Activated B cell treated with CpG ODN at 0.5 μM for 24 hours (primary cell): Measurements from ENCODE around the gene GPR157. TPM values are rescaled to one million over a fixed set of nuclear protein-coding genes. Genes with fewer than 3 reads are reported as not detected.

Experiments
- ATAC-seq: fragments of 200-7000 bp; cut with Tn5 transposase; one replicate; pipeline ENCODE4 v1.10.0; 2021; ENCODE audit warnings: low read depth, mild to moderate bottlenecking, moderate library complexity
- CTCF ChIA-PET: fragments of 350-600 bp; sonication (Branson Sonifier 250); formaldehyde crosslinking; loops from one replicate; lab custom pipeline; 2021; ENCODE audit warnings: antibody characterized with exemption; lab: Charles Lee
- POLR2A ChIA-PET: fragments of 350-600 bp; sonication (Branson Sonifier 250); formaldehyde crosslinking; loops from one replicate; lab custom pipeline; 2021; ENCODE audit warnings: antibody characterized with exemption; lab: Charles Lee
- DNase-seq: peaks from one replicate; pipeline ENCODE4 v3.0.0; 2022
- H3K27ac Mint-ChIP-seq: one replicate; pipeline ENCODE4 v1.8.0; 2020; ENCODE audit warnings: mixed read lengths
- H3K27me3 Mint-ChIP-seq: one replicate; pipeline ENCODE4 v1.8.0; 2021; ENCODE audit warnings: mixed read lengths
- H3K36me3 Mint-ChIP-seq: one replicate; pipeline ENCODE4 v1.8.0; 2021; ENCODE audit warnings: low read depth, mixed read lengths
- H3K4me1 Mint-ChIP-seq: one replicate; pipeline ENCODE4 v1.8.0; 2021; ENCODE audit warnings: mixed read lengths
- H3K4me3 Mint-ChIP-seq: one replicate; pipeline ENCODE4 v1.8.0; 2020; ENCODE audit warnings: mild to moderate bottlenecking, mixed read lengths
- H3K9me3 Mint-ChIP-seq: one replicate; pipeline ENCODE4 v1.8.0; 2020; ENCODE audit warnings: mixed read lengths
- intact Hi-C: fragments of 100-400 bp; cut with micrococcal nuclease; formaldehyde crosslinking; loops from one replicate; pipeline ENCODE4 v1.15.1; 2024
- total RNA-seq: library from RNA; stranded (reverse); gene quantifications from 2 replicates; pipeline ENCODE4 v1.2.3, GENCODE V29; 2022
- TF ChIP-seq, protein P1 (sequence below): fragments of 200-600 bp; IDR thresholded peaks from one replicate; pipeline ENCODE4 v1.8.0; 2022; ENCODE audit warnings: antibody characterized with exemption, mild to moderate bottlenecking

Gene GPR157
- total RNA-seq, 1 donor from 2014 or later, result 7.0 TPM

DNA sequence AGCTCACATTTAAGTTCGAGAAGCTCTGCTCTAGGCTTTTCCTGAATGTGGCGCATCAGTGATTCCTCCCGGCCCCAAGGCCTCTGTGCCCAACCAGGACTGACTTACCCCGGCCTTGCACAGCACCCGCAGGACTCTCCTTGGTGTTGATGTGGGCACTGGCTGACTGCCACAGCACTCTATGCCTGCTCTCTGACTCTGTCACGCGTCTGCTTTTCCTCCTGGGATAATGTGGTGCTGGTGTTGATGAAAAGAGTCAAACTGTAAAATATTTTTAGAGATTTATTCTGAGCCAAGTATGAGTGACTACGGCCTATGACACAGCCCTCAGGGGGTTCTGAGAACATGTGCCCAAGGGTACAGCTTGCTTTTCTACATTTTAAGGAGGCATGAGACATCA lies 44.0 kb downstream of the GPR157 start:
- no peak overlapping the region for H3K4me3 Mint-ChIP-seq
- CTCF ChIA-PET, result no interaction called here
- H3K9me3 Mint-ChIP-seq, result no peaks in the 10 kb centered on the region
- POLR2A ChIA-PET, result interaction anchor here (1.0 kb wide), 1 partner anchor 12 kb away, joined by 3 read pairs; no protein-coding TSS in a partner anchor
- H3K27me3 Mint-ChIP-seq, result peaks cover 12% of the 10 kb centered on the region
- intact Hi-C loops, result loop anchor here (5.0 kb wide), 1 partner anchor 78 kb away; no protein-coding TSS in a partner anchor
- no peak overlapping the region for H3K27ac Mint-ChIP-seq
- DNase-seq, result no peak
- ATAC-seq, result no peak
- TF ChIP-seq, protein P1, sequence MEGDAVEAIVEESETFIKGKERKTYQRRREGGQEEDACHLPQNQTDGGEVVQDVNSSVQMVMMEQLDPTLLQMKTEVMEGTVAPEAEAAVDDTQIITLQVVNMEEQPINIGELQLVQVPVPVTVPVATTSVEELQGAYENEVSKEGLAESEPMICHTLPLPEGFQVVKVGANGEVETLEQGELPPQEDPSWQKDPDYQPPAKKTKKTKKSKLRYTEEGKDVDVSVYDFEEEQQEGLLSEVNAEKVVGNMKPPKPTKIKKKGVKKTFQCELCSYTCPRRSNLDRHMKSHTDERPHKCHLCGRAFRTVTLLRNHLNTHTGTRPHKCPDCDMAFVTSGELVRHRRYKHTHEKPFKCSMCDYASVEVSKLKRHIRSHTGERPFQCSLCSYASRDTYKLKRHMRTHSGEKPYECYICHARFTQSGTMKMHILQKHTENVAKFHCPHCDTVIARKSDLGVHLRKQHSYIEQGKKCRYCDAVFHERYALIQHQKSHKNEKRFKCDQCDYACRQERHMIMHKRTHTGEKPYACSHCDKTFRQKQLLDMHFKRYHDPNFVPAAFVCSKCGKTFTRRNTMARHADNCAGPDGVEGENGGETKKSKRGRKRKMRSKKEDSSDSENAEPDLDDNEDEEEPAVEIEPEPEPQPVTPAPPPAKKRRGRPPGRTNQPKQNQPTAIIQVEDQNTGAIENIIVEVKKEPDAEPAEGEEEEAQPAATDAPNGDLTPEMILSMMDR, result no peak
- no peaks in the 10 kb centered on the region for H3K36me3 Mint-ChIP-seq
- peaks cover 52% of the 10 kb centered on the region for H3K4me1 Mint-ChIP-seq

DNA sequence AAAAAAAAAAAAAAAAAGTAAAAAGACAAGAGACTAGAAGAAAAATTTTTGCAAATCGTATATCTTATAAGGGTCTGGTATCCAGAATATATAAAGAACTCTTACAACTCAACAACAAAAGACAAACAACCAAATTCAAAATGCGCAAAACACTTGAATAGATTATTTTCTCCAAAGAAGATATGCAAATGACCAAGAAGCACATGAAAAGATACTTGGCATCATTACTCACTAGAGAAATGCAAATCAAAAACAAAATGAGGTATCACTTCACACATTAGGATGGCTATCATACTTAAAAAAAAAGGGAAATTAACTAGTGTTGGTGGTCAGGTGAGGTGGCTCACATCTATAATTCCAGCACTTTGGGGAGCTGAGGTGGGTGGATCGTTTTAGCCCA lies 47.4 kb downstream of the GPR157 start:
- ChIA-PET POLR2A (interaction anchor here (0.6 to 1.2 kb wide), 4 partner anchors 10 to 155 kb away, joined by 3 to 9 read pairs (median 4); no protein-coding TSS in a partner anchor), CTCF (no interaction called here)
- ATAC-seq (no peak), DNase-seq (no peak)
- H3K4me3 Mint-ChIP-seq, result no peak overlapping the region
- no peaks in the 10 kb centered on the region for H3K36me3 Mint-ChIP-seq
- peaks cover 11% of the 10 kb centered on the region for H3K27me3 Mint-ChIP-seq
- peaks cover 79% of the 10 kb centered on the region for H3K4me1 Mint-ChIP-seq
- TF ChIP-seq, protein P1, result no peak
- no peaks in the 10 kb centered on the region for H3K9me3 Mint-ChIP-seq
- intact Hi-C loops, result loop anchor here (5.0 kb wide), 1 partner anchor 74 kb away; no protein-coding TSS in a partner anchor
- no peak overlapping the region for H3K27ac Mint-ChIP-seq

DNA sequence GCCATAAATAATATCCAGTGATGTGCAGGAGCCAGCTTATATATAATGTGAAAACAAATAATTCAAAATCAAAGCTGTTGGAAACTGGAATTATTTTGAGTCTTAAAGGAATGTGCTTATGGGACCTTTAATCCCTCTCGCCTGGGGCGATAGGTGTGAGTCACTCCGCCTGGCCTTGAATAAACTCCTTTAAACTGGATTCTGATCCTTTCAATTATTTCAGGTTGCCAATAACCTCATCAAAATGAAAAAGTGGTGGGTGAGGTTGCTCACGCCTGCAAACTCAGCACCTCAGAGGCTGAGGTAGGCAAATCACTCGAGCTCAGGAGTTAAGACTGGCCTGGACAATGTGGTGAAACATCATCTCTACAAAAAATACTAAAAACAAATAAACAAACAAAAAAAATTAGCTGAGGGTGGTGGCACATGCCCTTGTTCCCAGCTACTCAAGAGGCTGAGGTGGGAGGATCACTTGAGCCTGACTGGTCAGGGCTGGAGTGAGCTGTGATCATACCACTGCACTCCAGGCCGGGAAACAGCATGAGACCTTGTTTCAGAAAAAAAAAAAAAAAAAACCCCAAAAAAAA lies 48.1 kb downstream of the GPR157 start:
- no peak overlapping the region for H3K4me3 Mint-ChIP-seq
- H3K27me3 Mint-ChIP-seq, result peaks cover 11% of the 10 kb centered on the region
- no peak for DNase-seq
- H3K9me3 Mint-ChIP-seq, result no peaks in the 10 kb centered on the region
- H3K27ac Mint-ChIP-seq, result no peak overlapping the region
- ATAC-seq, result no peak
- intact Hi-C loops, result loop anchor here (5.0 kb wide), 1 partner anchor 73 kb away; no protein-coding TSS in a partner anchor
- TF ChIP-seq, protein P1, result no peak
- ChIA-PET CTCF (no interaction called here), POLR2A (interaction anchor here (0.6 to 1.2 kb wide), 9 partner anchors 9 to 264 kb away, joined by 3 to 9 read pairs (median 4); no protein-coding TSS in a partner anchor)
- no peaks in the 10 kb centered on the region for H3K36me3 Mint-ChIP-seq
- peaks cover 85% of the 10 kb centered on the region for H3K4me1 Mint-ChIP-seq

DNA sequence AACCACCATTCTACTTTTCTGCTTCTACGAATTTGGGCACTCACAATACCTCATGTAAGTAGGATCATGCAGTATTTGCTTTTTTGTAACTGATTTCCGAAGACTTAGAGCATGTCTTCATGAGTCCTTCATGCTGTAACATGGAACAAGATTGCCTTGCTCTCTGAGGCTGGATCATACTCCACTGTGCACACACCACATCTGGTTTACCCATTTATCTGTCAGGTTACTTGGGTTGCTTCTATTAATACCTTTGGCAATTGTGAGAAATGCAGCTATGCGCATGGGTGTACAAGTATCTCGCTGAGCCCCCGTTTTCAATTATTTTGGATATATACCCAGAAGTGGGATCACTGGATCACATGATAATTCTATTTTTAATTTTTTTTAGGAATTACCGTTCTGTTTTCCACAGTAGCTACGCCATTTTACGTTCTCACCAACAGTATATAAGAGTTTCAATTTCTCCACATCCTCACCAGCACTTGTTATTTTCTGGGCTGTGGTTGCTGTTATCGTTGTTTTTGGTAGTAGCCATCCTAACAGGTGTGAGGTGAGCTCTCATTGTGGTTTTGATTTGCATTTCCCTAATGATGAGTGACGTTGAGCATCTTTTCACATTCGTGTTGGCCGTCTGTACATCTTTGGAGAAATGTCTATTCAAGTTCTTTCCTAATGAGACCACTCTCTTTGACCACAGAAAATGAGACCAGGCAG lies 48.8 kb downstream of the GPR157 start:
- Mint-ChIP-seq H3K27me3 (peaks cover 11% of the 10 kb centered on the region), H3K36me3 (no peaks in the 10 kb centered on the region), H3K27ac (peak overlapping the region; percentile 5), H3K4me3 (no peak overlapping the region), H3K4me1 (peaks cover 85% of the 10 kb centered on the region), H3K9me3 (no peaks in the 10 kb centered on the region)
- TF ChIP-seq, protein P1, result no peak
- POLR2A ChIA-PET, result interaction anchor here (0.6 to 1.2 kb wide), 4 partner anchors 10 to 263 kb away, joined by 3 to 6 read pairs (median 4); no protein-coding TSS in a partner anchor
- CTCF ChIA-PET, result no interaction called here
- no peak for ATAC-seq
- intact Hi-C loops, result loop anchor here (5.0 kb wide), 1 partner anchor 73 kb away; no protein-coding TSS in a partner anchor
- DNase-seq, result no peak
